ENCODE data around the gene SERPINA6.
"Not testable (repeated sequence)": the region's sequence is repeated elsewhere in the genome, so short reads cannot be mapped to it uniquely, and the experiment has no call there.

SERPINA6 gene

GRCh38 chr14:94291159-94291905, 31.8 kb downstream of the SERPINA6 start:
- DNase-seq, result no peak

GRCh38 chr14:94290197-94290596, 32.9 kb downstream of the SERPINA6 start:
- DNase-seq, result peak in 1 of 2 experiments; percentile 5

- no peak for DNase-seq
These were observed 34.3 kb downstream of the SERPINA6 start for GRCh38 chr14:94288610-94289465.

- DNase-seq, result no peak
These were observed 38.0 kb downstream of the SERPINA6 start for GRCh38 chr14:94285158-94285557.

- DNase-seq, result no peak
These were observed 38.9 kb downstream of the SERPINA6 start for GRCh38 chr14:94284221-94284620.

GRCh38 chr14:94282991-94283723, 40.0 kb downstream of the SERPINA6 start:
- DNase-seq, result no peak

- no peak for DNase-seq
These were observed 44.4 kb downstream of the SERPINA6 start for GRCh38 chr14:94278731-94279130.

GRCh38 chr14:94276898-94277561, 46.1 kb downstream of the SERPINA6 start:
- DNase-seq, result not testable (repeated sequence)

- DNase-seq, result no peak
These were observed 54.0 kb downstream of the SERPINA6 start for GRCh38 chr14:94269156-94269555.

- not testable (repeated sequence) for DNase-seq
These were observed 54.6 kb downstream of the SERPINA6 start for GRCh38 chr14:94268582-94268981.

- DNase-seq, result no peak
These were observed 55.8 kb downstream of the SERPINA6 start for GRCh38 chr14:94267352-94267751.

GRCh38 chr14:94264195-94264594, 58.9 kb downstream of the SERPINA6 start:
- not testable (repeated sequence) for DNase-seq
